GM21528 (cell line): ENCODE measurements around the gene HTR2C.
"Not testable (repeated sequence)": the region's sequence is repeated elsewhere in the genome, so short reads cannot be mapped to it uniquely, and the experiment has no call there.

Source experiments
- ATAC-seq: cut with Tn5 transposase; IDR thresholded peaks from one replicate; pipeline ENCODE4 v1.9.1; 2021; ENCODE audit warnings: mild to moderate bottlenecking, moderate library complexity; ENCODE audit not compliant: unreplicated experiment, low FRiP score

Gene HTR2C

GRCh38 chrX:114710571-114710970, 126.7 kb downstream of the HTR2C start:
- no peak for ATAC-seq

GRCh38 chrX:114712466-114712865, 128.6 kb downstream of the HTR2C start:
- no peak for ATAC-seq

- no peak for ATAC-seq
These were observed 131.2 kb downstream of the HTR2C start for GRCh38 chrX:114715096-114715495.

DNA sequence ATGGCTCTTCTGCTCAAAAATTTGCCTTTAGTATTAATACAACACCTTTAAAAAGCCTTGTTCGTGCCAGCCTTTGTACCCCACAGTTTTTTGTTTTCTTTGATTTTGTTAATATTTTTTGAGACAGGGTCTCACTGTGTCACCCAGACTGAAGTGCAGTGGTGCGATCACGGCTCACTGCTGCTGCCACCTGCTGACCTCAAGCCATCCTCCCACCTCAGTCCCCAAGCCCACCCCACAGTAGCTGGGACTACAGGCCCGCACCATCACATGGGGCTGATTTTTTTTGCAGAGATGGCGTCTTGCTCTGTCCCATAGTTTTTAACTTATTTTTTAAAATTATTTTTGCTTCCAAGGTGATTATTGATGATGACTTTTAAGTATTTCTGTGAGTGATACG, 134.0 kb downstream of the HTR2C start:
- ATAC-seq: no peak

DNA sequence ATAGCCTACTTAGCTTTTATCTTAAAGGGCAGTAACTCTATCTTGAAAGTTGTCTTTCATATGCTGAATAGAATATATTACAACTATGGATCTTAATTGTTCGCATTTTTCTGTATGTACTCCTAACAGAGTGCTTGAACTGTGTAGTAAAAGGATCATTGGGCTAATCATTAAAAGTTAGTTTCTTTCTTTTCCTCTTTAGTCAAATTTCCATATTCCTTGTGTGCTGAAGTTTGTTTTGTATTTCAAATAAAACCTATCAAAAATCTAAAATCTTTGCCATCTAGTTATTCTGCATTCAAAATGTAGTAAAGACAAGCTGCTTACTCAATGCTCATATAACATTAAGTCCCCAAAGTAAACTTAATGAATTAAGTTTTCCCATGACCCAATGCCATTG, 182.7 kb downstream of the HTR2C start:
- ATAC-seq: no peak

DNA sequence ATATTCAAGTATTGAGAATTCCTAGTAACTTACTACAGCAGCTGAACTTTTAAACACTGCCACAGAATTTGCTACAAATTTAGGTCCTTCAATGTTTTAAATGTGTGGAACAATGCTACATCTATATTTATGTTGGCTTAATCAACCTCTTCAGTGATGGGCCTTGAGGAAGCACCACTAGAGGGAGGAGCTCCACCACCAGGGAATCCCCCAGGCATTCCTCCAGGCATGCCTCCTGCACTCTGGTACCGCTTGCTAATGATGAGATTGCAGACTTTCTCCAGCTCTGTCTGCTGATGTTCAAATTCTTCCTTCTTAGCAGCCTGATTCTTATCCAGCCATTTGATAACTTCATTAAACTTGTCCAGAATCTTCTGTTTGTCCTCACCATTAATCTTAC, 190.8 kb downstream of the HTR2C start:
- ATAC-seq: no peak

DNA sequence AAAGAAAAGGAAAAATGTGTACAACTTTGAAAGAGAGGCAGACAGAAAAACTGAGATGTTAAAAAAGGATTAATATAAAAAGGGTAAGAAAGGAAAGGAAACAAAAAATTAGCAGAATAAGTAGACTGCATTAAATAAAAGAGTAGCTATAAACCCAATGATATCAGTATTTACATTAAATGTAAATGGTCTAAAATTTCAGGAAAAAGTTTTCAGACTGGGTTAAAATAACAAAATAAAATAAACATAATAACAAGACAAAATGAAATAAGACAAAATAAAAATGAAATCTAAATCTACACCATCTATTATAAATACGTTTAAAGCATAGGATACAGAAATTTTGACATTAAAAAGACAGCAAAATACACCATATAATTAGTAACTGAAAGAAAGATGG, 199.0 kb downstream of the HTR2C start:
- no peak for ATAC-seq

DNA sequence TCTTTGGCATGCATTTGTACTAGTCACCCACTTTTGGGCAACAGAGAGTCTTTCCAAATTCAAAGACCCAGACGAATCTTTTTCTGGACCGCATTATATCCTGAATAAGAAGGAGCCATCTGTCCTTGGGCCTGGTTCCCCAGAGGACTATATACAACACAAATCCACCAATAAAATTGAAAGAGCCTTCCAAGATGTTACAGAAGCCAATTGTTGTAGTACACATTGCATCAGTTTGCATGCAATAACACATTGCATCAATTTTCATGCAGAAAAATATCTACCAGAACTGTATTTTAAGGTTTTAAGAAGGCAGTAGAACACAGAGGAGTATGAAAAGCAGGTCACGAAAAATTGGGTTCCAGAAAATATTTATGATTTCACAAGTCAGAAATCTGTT, 203.2 kb downstream of the HTR2C start:
- no peak for ATAC-seq

GRCh38 chrX:114797494-114797893, 213.6 kb downstream of the HTR2C start:
- no peak for ATAC-seq

DNA sequence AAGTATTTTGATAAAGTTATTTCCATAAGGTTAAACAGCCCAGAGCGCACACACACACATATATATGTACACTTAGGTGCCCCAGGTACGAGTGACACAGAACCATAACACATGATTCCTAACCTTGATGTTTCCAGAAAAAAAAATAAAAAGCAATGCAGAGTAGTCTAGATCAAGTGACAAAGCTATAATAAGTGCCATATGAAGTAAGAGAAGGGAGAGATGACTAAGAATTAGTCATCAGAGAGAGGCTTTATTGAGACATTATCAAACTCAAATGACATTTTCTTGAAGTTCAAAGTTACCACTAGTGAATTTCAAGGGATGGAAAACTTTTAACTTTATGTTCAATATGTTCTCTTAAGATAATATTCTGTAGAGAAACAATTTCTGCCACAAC, 215.0 kb downstream of the HTR2C start:
- no peak for ATAC-seq

- ATAC-seq: no peak
These were observed 216.8 kb downstream of the HTR2C start for GRCh38 chrX:114800719-114801118.

- ATAC-seq: no peak
These were observed 235.6 kb downstream of the HTR2C start for GRCh38 chrX:114819509-114819908.

GRCh38 chrX:114841051-114841450, 257.2 kb downstream of the HTR2C start:
- ATAC-seq: no peak

DNA sequence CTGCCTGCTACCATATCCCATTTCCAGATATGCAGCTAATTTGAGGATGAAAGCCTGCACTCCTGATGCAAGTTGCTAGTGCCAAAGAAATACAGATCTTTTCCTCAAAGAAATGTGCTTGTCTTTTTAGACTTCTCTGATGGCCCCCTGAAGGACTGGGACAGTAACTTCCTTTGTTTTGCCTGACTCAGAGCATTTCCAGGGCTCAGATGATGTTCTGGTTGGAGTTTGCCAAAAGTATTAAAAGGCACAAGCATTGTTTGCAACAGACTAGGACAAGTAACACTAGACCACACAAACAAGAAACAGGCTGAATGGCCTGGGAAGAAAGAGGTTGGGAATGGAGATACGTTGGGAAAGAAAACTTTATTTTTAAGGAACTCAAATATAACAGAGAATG, 258.3 kb downstream of the HTR2C start:
- no peak for ATAC-seq

- no peak for ATAC-seq
These were observed 305.6 kb downstream of the HTR2C start for GRCh38 chrX:114889481-114889880.

DNA sequence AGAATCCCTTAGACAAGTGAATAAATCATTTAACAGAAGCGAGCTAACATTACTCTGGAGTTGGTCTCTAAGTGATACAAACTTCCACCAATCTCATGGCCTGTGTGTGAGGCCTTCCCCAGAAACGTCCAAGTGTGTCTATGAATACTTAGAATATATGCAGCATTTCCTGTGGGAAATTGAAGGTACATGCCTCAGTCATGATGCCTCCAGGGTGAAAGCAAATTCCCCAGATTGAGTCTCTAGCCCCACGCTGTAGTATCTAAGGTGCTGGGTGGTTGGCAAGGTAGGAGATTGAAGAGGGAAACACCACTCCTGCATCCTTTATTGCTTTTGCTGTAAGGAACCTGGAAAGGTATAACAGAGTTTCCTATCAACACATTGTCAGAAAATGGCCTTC, 319.7 kb downstream of the HTR2C start:
- no peak for ATAC-seq

DNA sequence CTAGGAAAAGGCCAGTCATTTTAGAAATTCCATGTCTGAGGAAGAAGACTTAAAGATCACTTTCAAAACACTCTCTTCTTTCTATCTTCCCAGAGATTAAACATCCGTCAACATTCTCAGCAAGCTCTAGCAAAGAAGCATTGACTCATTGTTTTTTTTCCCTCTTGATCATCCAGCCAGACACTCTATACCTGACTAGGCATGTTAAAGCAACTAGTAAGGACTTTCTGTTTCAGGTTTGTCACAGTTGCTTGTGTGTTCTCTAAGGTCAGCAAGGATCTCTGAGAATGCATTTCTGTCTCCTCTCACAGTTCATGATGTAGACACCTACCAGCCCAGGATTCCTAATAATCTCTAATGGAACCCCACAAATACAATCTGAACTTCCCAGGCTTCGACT, 321.4 kb downstream of the HTR2C start:
- no peak for ATAC-seq

GRCh38 chrX:114906984-114907510, 323.2 kb downstream of the HTR2C start:
- ATAC-seq: no peak

GRCh38 chrX:114924423-114924822, 340.5 kb downstream of the HTR2C start:
- no peak for ATAC-seq

- ATAC-seq: no peak
These were observed 341.0 kb downstream of the HTR2C start for GRCh38 chrX:114924856-114925255.

DNA sequence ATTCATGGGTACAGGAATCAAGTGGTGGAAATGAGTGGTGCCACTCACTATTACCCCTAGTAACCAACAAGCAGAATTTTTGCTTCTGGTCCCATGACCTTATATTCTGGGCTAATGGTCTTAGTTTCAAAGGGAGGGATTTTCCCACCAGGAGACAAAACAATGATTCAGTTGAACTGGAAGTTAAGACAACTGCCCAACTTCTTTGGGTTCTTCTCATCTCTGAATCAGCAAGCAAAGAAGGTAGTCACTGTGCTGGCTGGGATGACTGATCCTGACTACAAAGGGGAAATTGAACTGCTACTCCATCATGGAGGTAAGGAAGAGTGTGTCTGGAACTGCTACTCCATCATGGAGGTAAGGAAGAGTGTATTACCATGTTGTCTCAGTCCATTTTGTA, 346.3 kb downstream of the HTR2C start:
- ATAC-seq: no peak

GRCh38 chrX:114932550-114932949, 348.7 kb downstream of the HTR2C start:
- no peak for ATAC-seq

DNA sequence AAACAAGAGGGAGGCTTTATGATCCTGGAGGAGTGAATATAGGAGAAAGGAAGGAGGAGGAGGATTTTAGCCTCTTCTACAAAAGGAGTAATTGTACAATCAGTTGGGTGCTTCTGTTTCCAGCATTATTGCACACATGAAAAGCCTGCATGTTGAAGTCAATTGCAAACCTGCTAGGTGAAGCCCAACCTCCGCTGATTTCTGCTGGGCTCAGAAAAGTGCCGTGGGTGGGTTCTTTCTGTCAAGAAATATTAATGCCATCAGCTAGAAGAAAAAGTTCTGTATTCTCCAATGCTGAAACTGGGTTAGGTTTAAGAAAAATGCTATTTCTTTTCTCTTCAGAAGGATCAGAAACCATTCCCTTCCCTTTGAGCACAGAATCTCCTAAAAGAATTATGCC, 349.4 kb downstream of the HTR2C start:
- ATAC-seq: not testable (repeated sequence)
